Measurements from ENCODE around the gene WNT7B.

WNT7B gene

DNA sequence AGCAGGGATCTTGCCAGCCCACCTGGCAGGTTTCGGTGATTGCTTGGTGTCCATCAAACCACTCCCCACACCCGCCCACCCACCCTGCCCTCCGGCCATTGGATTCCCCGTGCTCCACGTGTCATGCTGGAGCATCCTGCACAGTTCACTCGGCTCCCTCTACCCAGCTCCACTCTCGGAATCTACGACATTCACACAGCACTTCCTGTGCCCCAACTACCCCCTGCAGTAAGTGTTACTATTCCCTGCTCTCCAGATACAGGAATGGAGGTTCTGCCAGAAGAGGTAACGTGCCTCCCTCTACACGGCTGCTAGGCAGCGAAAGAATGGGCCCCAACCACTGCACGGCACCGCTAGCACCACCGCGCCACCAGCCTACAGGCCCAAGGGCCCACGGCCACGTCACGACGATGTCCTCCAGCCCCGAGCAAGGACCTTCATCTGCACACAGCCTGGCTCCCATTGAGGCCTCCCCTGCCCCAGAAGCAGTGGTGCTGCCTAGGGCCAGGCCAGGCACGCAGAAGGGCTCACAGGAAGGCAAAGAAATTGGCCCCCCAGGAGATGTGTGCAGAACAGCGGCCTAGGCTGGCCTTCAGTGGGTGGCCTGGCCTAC lies 27.6 kb downstream of the WNT7B start:
- no peak for DNase-seq

GRCh38 chr22:45948081-45948648 lies 28.8 kb downstream of the WNT7B start:
- peak; percentile 83 for DNase-seq

GRCh38 chr22:45946805-45947600 lies 30.0 kb downstream of the WNT7B start:
- DNase-seq = no peak

GRCh38 chr22:45945621-45946106 lies 31.3 kb downstream of the WNT7B start:
- DNase-seq = no peak

- no peak for DNase-seq
These were observed 34.0 kb downstream of the WNT7B start for GRCh38 chr22:45942787-45943493.

DNA sequence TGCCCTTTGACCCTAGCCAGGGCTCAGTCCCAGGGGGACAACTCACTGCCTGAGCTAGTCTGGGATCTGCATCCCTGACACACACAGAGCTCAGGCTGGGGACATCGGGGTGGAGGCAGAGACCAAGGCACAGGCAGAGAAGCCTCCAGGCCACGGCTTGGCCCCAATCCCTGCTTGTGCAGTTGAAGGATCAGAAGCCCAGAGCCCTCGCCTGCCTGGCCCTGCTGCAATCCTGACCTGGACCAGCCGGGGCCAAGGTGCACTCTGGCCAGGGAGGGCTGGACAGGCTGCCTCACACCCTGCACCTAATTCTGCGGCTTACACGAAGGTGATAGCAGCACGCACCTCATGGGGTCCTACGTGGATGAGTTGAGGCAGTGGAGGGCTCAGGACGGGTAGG lies 34.6 kb downstream of the WNT7B start:
- DNase-seq = no peak

DNA sequence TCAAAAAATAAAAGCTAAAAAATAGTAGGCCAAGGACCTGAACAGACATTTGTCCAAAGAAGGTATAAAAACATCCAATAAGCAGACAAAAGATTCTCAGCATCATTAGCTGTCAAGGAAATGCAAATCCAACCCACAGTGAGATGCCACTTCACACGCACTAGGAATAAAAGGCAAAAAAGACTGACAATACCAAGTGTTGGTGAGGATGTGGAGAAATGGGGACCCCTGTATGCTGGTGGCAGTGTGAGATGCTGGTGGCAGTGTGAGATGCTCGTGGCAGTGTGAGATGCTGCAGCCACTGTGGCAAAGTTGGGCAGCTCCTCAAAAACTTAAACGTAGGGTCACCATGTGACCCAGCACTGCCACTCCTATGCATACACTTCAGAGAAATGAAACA lies 38.0 kb downstream of the WNT7B start:
- no peak for DNase-seq

GRCh38 chr22:45937960-45938359 lies 39.0 kb downstream of the WNT7B start:
- DNase-seq = no peak

DNA sequence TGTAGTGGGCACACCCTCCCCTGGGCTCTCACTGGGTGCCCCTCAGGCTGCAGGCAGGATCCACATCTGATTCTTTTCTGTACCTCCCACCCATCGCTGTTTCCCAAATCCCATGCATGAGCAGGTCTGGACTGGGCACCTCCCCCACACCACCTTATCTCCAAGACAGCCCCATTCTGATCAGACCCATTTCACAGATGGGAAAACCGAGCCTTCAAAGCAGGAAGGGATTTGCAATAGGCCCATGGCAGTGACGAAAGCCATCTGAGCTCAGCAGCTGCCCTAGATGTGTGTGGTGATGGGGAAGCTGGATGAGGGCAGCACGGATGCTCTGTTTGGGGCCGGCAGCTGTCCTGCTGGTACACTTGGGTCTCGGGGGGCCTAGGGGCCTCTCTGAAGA lies 41.4 kb downstream of the WNT7B start:
- DNase-seq = no peak

DNA sequence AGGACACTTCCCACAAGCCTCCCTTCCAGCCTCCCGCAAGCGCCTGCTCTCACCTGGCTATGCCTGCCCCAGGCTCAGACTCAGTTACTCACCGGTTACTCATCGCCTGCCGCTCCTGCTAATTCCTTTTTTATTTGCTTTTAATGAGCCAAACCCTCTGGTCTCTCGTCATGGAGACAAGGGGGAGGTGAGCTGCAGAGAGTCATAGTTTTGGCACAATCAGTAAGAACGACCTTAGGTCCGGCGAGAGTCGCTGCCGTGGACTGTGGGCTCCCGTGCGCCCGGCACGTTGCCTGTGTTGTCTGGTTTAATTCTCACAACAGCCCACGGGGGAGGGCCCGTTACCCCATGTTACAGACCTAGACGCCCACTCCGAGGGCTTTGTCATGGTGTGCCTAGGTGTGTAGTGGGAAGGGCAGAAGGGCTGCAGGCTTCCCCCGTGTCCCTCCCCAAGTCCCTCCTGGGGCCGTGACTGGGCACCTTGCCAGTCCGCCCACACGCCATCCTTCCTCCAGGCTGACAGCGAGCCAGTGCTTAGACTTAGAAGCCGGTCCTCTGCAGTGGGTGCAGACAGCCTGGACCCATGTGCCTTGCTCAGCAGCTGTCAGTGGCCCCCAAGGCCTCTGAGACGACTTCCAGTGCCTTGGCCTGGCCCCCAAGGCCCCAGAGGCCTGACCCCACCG lies 42.2 kb downstream of the WNT7B start:
- peak; percentile 19 for DNase-seq

- DNase-seq = no peak
These were observed 42.8 kb downstream of the WNT7B start for GRCh38 chr22:45934168-45934564.

- DNase-seq = no peak
These were observed 43.3 kb downstream of the WNT7B start for GRCh38 chr22:45933506-45934167.

DNA sequence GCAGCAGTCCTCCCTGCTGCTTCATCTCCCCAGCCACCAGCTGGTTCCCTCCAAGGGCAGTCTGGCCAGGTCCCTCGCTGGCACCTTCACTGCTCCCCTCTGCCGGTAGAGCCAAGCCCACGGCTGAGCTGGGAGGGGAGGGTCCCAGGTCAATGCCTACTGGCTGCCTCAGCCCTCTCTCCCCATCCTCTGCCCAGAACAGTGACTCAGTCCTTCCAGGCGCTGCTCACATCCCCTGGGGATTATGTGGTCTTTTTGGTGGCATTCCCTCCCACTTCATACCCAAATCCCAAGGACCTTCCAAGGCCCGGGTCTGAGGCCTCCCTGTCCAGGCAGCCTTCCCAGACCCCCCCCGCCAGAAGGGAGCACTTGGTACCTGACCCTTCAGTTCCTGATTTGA lies 44.9 kb downstream of the WNT7B start:
- no peak for DNase-seq

GRCh38 chr22:45931042-45931441 lies 45.9 kb downstream of the WNT7B start:
- no peak for DNase-seq

DNA sequence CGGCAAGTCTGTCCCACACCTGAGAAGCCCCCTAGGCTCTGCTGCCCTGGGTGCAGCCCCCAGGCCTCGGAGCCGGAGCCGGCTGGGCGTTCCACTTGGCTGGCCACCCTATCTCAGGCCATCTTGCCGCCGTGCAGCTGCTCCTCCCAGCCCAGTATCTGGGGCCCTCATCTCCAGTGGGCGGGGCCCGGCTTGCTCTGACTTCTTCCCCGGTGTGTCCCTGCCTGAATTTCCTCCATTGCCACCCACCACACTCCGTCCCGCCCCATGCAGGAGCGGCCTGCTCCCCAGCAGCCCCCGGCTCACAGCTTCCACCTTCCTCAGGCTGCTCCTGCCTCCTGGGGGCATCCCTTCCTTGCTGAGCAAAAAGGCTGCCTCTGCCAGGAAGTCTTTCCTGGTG lies 46.6 kb downstream of the WNT7B start:
- no peak for DNase-seq

DNA sequence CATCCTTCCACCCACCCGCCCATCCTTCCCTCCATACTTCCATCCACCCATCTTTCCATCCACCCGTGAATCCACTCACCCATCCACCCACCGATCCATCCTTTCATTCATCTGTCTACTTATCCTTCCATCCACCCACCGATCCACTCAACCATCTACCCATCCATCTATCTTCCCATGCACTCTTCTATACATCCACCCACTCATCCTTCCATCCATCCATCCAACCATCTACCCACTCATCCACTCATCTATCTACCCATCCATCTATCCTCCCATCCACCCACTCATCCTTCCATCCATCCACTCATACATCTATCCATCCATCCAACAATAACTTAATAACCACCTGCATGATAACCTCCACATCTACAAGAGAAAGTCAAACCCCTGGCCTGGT lies 47.3 kb downstream of the WNT7B start:
- no peak for DNase-seq

DNA sequence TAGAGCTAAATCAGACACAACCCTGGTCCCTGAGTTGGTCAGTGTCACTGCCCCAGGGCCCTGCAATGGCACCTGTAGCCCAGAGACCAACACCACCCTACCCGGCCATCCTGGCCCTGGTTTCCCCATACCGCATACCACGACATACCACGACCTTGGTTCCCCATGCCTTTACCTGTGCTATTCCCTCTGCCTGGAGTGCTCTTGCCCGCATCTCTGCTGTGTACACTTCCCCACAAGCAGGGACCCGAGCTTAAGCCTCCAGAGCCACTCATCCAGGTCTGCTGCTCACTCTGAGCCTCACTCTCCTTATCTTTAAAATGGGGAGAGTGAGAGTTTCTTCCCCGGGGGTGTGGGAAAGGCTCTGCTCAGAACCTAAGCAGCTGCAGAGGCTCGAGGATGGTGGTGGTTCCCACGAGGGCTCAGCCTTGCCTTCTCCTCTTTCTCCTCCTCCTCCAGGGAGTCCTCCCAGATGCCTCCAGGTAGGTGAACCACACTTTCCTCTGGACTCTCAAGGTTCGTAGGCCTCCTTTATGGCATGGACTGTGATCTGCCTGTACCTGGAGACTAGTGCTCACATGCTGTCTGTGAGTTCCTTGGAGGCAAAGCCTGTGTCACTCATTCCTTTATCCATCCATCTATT lies 48.1 kb downstream of the WNT7B start:
- no peak for DNase-seq

GRCh38 chr22:45927059-45927458 lies 49.9 kb downstream of the WNT7B start:
- no peak for DNase-seq

DNA sequence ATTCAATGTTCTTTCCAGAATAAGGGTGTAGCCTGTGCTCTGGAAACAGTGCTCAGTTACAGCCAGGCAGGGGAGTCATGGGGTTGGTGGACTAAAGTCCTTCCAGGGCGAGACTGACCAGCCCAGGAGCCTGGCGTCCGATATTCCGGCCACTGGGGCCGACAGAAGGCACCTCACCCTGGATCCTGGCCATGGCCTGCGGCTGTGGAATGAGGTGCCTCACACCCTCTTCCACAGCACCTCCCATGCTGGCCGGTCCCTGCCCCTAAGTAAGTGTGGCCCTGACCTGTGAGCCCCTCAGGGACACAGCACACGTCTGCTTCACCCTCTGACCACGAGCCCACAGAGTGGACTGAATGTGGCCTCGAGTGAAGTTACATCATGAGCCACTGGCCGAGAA lies 50.5 kb downstream of the WNT7B start:
- DNase-seq = no peak

- DNase-seq = no peak
These were observed 51.1 kb downstream of the WNT7B start for GRCh38 chr22:45925811-45926351.

GRCh38 chr22:45923835-45924234 lies 53.1 kb downstream of the WNT7B start:
- DNase-seq = no peak

DNA sequence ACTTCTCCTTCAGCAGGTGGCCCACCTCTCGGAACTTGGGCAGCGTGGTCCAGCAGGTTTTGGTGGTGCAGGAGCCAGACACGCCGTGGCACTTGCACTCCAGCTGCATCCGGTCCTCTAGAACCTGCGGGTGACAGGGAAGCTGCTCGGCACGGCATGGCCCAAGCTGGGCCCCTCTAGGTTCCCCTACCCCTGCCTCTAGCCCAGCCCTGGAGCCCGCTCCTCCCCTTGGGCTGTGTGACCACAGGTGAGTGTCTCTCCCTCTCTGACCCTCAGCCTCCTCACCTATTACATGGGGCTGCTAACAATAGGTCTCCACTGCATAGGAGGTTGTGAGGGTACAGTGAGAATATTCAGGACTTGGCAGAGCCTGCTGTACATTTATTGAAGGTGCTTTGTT lies 53.8 kb downstream of the WNT7B start:
- DNase-seq = no peak

Data from NCI-H345 (cell line).